HepG2 (cell line): ENCODE measurements around the gene BMP8A. TPM values are rescaled to one million over a fixed set of nuclear protein-coding genes. Genes with fewer than 3 reads are reported as not detected.
"Not testable (repeated sequence)": the region's sequence is repeated elsewhere in the genome, so short reads cannot be mapped to it uniquely, and the experiment has no call there.

ENCODE experiments used
- ATAC-seq: fragments of 200-7000 bp; cut with Tn5 transposase; 3 replicates; pipeline ENCODE4 v1.9.1; 2020; ENCODE audit warnings: mild to moderate bottlenecking, moderate library complexity
- BruUV-seq: library from RNA; stranded (reverse); fragments of 400-500 nt; replicated peaks from 2 replicates; lab custom pipeline; 2021; lab: Mats Ljungman, UMichigan
- CTCF ChIA-PET: fragments of 300-600 bp; formaldehyde crosslinking; extraction: SDS; loops from one replicate; lab custom pipeline; 2021; ENCODE audit warnings: low total read pairs, inconsistent platforms, low intra/inter-chr PET ratio; lab: Yijun Ruan, JAX
- POLR2A ChIA-PET: fragments of 350-600 bp; sonication (Branson Sonifier 250); formaldehyde crosslinking; loops from one replicate; lab custom pipeline; 2020; ENCODE audit warnings: antibody characterized with exemption, inconsistent platforms; lab: Yijun Ruan, JAX
- DNase-seq: peaks from one replicate; pipeline ENCODE4 v3.0.0-alpha.2; 2015; ENCODE audit warnings: low spot score
- FAIRE-seq: peaks from 3 replicates; lab custom pipeline; 2011; peaks lifted over from hg19 to GRCh38; lab: Jason Lieb, UNC
- H2AFZ ChIP-seq: one replicate; pipeline ENCODE4 v1.6.1; 2011; ENCODE audit warnings: low read length, inconsistent platforms
- H3K27ac ChIP-seq: fragments of 300-600 bp; 3 replicates; pipeline ENCODE4 v1.8.0; 2011; ENCODE audit warnings: mixed run types, mild to moderate bottlenecking, mixed read lengths, low read length, inconsistent platforms; ENCODE audit not compliant: insufficient read depth; ENCODE audit errors: extremely low read length
- H3K27me3 ChIP-seq, 2 experiments: fragments of 200-600 bp in 1 of 2; 2 replicates in 1 of 2; 3 replicates in 1 of 2; pipeline versions ENCODE4 v1.6.0 to v1.8.0; 2011; ENCODE audit warnings: low read length in 2 of 2, mild to moderate bottlenecking in 2 of 2, moderate library complexity in 2 of 2, inconsistent platforms in 1 of 2; ENCODE audit not compliant: insufficient read depth in 2 of 2, control insufficient read depth in 1 of 2
- H3K36me3 ChIP-seq, 2 experiments: fragments of 200-600 bp in 1 of 2; replicated peaks in 1 of 2; 2 replicates in 1 of 2; 3 replicates in 1 of 2; pipeline versions ENCODE4 v1.5.1 to v1.8.0; 2011; ENCODE audit warnings: low read length in 2 of 2, inconsistent platforms in 1 of 2; ENCODE audit not compliant: insufficient read depth in 2 of 2, control insufficient read depth in 1 of 2
- H3K4me1 ChIP-seq: 2 replicates; pipeline ENCODE4 v1.5.1; 2012; ENCODE audit warnings: low read length, inconsistent platforms; ENCODE audit not compliant: insufficient read depth
- H3K4me2 ChIP-seq: 2 replicates; pipeline ENCODE4 v1.6.0; 2011; ENCODE audit warnings: low read depth, low read length, inconsistent platforms
- H3K4me3 ChIP-seq, 3 experiments: fragments of 200-600 bp in 1 of 3; sonication (generic), shearing (Covaris generic) in 1 of 3; replicated peaks in 1 of 3; 2 replicates each; pipeline ENCODE4 v1.5.1; 2011 to 2016; ENCODE audit warnings: low read length in 3 of 3, inconsistent platforms in 2 of 3, low read depth in 2 of 3, mild to moderate bottlenecking in 2 of 3, control low read depth in 1 of 3, mixed read lengths in 1 of 3; ENCODE audit not compliant: insufficient read depth in 1 of 3
- H3K79me2 ChIP-seq: one replicate; pipeline ENCODE4 v1.6.1; 2011; ENCODE audit warnings: low read length, inconsistent platforms; ENCODE audit not compliant: insufficient read depth
- H3K9ac ChIP-seq: 2 replicates; pipeline ENCODE4 v1.6.0; 2011; ENCODE audit warnings: mild to moderate bottlenecking, low read depth, low read length, inconsistent platforms; ENCODE audit not compliant: insufficient read depth
- H3K9me3 ChIP-seq: 2 replicates; pipeline ENCODE4 v1.5.1; 2012; ENCODE audit warnings: mild to moderate bottlenecking, low read length
- H4K20me1 ChIP-seq: 2 replicates; pipeline ENCODE4 v1.6.0; 2011; ENCODE audit warnings: inconsistent platforms, mild to moderate bottlenecking, low read length, moderate library complexity; ENCODE audit not compliant: insufficient read depth
- MAFF ChIP-seq: IDR thresholded peaks from 2 replicates; pipeline ENCODE4 v1.6.1; 2011; ENCODE audit warnings: low read depth, low read length, improper control_type of control experiment
- NFIB ChIP-seq: sonication (generic); formaldehyde crosslinking; IDR thresholded peaks from 2 replicates; pipeline ENCODE4 v1.9.0; 2021; ENCODE audit warnings: missing genetic modification reagents, mild to moderate bottlenecking, borderline replicate concordance
- ZNF598 ChIP-seq: sonication (generic); formaldehyde crosslinking; IDR thresholded peaks from 2 replicates; pipeline ENCODE4 v1.5.1; 2020; ENCODE audit warnings: mild to moderate bottlenecking, missing genetic modification reagents, borderline replicate concordance
- ZNF768 ChIP-seq: sonication (generic); formaldehyde crosslinking; IDR thresholded peaks from 2 replicates; pipeline ENCODE4 v1.4.0; 2020; ENCODE audit warnings: missing genetic modification reagents
- WGBS: methylation state at CpG from one replicate; pipeline ENCODE4 v1.1.6; 2017; ENCODE audit warnings: low lambda C conversion rate; 5-methylcytosine and 5-hydroxymethylcytosine counted together
- in situ Hi-C: cut with HindIII; loops from 2 replicates; pipeline ENCODE4 v1.10.0; 2017; ENCODE audit warnings: low pct_unique_long_range_greater_than_20kb; ENCODE audit not compliant: extremely low pct_ligation_motif_present
- intact Hi-C: fragments of 100-400 bp; cut with micrococcal nuclease; formaldehyde crosslinking; loops from one replicate; pipeline ENCODE4 v1.10.0; 2022; ENCODE audit not compliant: unreplicated experiment
- polyA plus RNA-seq, 8 experiments: library from polyadenylated mRNA; depleted of rRNA in 3 of 8; stranded (reverse) in 7 of 8; unstranded in 1 of 8; fragments of >200 nt; fragmentation: Illumina TruSeq in 4 of 8; extraction: Trizol in 4 of 8; gene quantifications; 2 replicates each; pipeline versions ENCODE4 v1.2.1 to v1.2.3, GENCODE V29; 2011 to 2016; ENCODE audit warnings: low read depth in 4 of 8, missing spikeins in 1 of 8, mixed read lengths in 1 of 8; ENCODE audit not compliant: insufficient read depth in 1 of 8
- total RNA-seq, 5 experiments: library from RNA; depleted of rRNA; stranded (reverse); fragments of >200 nt; fragmentation: Illumina TruSeq; extraction: Trizol; gene quantifications; 2 replicates each; pipeline ENCODE4 v1.2.3, GENCODE V29; 2016; ENCODE audit warnings: low read depth in 1 of 5

BMP8A gene
- total and polyA plus RNA-seq, 2 of the 13 experiments (the other 11 are each of a cell fraction or from before 2014, with no cell fraction given): 0.05 TPM; not detected in 1

- BruUV-seq, H3K36me3 ChIP-seq, H2AFZ ChIP-seq, POLR2A ChIA-PET, H3K9ac ChIP-seq, intact Hi-C loops, FAIRE-seq, in situ Hi-C loops, CTCF ChIA-PET, H4K20me1 ChIP-seq, H3K4me2 ChIP-seq, DNase-seq, H3K79me2 ChIP-seq, ATAC-seq, H3K9me3 ChIP-seq, H3K27ac ChIP-seq, H3K4me3 ChIP-seq: not testable (repeated sequence)
- Histone ChIP-seq H3K4me1 (peaks cover 18% of the 10 kb centered on the region), H3K27me3 (peaks cover 10 to 44% of the 10 kb centered on the region in 2 experiments)
- peak; percentile 78 for TF ChIP-seq ZNF768
- 44% methylated on average over 5 of the region's 5 CpGs for WGBS
Measured at GRCh38 chr1:39496520-39496919, 5.1 kb downstream of the BMP8A start.

- 30% methylated on average over 3 of the region's 5 CpGs for WGBS
- no peak for DNase-seq
- no peak overlapping the region for H3K27ac ChIP-seq
- H2AFZ ChIP-seq: no peak overlapping the region
- H3K79me2 ChIP-seq: no peaks in the 10 kb centered on the region
- H3K27me3 ChIP-seq: peaks cover 9 to 40% of the 10 kb centered on the region in 2 experiments
- ChIA-PET CTCF (no interaction called here), POLR2A (no interaction called here)
- peaks cover 15% of the 10 kb centered on the region for H3K4me1 ChIP-seq
- no peaks in the 10 kb centered on the region for H4K20me1 ChIP-seq
- intact Hi-C loops: no loop called here
- H3K36me3 ChIP-seq: no peaks in the 10 kb centered on the region
- no peak for ATAC-seq
- no peak for FAIRE-seq
- no peak overlapping the region for H3K9ac ChIP-seq
- no TSS peak for BruUV-seq
- H3K9me3 ChIP-seq: no peaks in the 10 kb centered on the region
- no peak overlapping the region for H3K4me3 ChIP-seq
- TF ChIP-seq NFIB (CRISPR knock-in tag) (no peak), ZNF598 (no peak), MAFF (no peak)
- no peak overlapping the region for H3K4me2 ChIP-seq
- in situ Hi-C loops: no loop called here
Measured at GRCh38 chr1:39497585-39497984, 6.1 kb downstream of the BMP8A start.

- ATAC-seq, H3K4me2 ChIP-seq, H3K4me3 ChIP-seq, in situ Hi-C loops, CTCF ChIA-PET, H3K9me3 ChIP-seq, intact Hi-C loops, H4K20me1 ChIP-seq, FAIRE-seq, H2AFZ ChIP-seq, H3K36me3 ChIP-seq, POLR2A ChIA-PET, H3K79me2 ChIP-seq, BruUV-seq, H3K27ac ChIP-seq, H3K9ac ChIP-seq, DNase-seq: not testable (repeated sequence)
- Histone ChIP-seq H3K27me3 (peaks cover 5 to 34% of the 10 kb centered on the region in 2 experiments; a peak in 4 of 5 replicates), H3K4me1 (peaks cover 12% of the 10 kb centered on the region)
- 23% methylated on average over 7 of the region's 9 CpGs for WGBS
Measured at GRCh38 chr1:39498096-39498710, 6.8 kb downstream of the BMP8A start.

- intact Hi-C loops: not testable (repeated sequence)
Measured at GRCh38 chr1:39498821-39499220, 7.4 kb downstream of the BMP8A start.

More at GRCh38 chr1:39498821-39499220, 7.4 kb downstream of the BMP8A start:
- H3K36me3 ChIP-seq, DNase-seq, H3K4me2 ChIP-seq, H3K79me2 ChIP-seq, H3K27ac ChIP-seq, BruUV-seq, in situ Hi-C loops, ATAC-seq, H3K9me3 ChIP-seq, CTCF ChIA-PET, H3K4me3 ChIP-seq, POLR2A ChIA-PET, FAIRE-seq, H3K9ac ChIP-seq, H4K20me1 ChIP-seq, H2AFZ ChIP-seq: not testable (repeated sequence)
- Histone ChIP-seq H3K4me1 (peaks cover 17% of the 10 kb centered on the region), H3K27me3 (peaks cover 5 to 31% of the 10 kb centered on the region in 2 experiments; a peak in 4 of 5 replicates)
- WGBS: no CpG with 5 or more reads among the region's 15 CpGs
